Measurements from ENCODE around the gene CACNA1C.

- TF ChIP-seq POLR2A (IDR thresholded peaks at IDR 0.05; ENCODE audit: extremely low read depth, insufficient read length): no peak
- no peak for TF ChIP-seq CTCF (IDR thresholded peaks at IDR 0.05; ENCODE audit: low read depth, low read length)
- TF ChIP-seq MAX (IDR thresholded peaks at IDR 0.05; ENCODE audit: low read depth, low read length): no peak
Measured at GRCh38 chr12:2615665-2616402, 563.0 kb downstream of the CACNA1C start.
